Mesothelial cell of epicardium (in vitro differentiated cells): ENCODE results near the gene KDM4B. TPM values are rescaled to one million over a fixed set of nuclear protein-coding genes. Genes with fewer than 3 reads are reported as not detected.
"Not testable (repeated sequence)": the region's sequence is repeated elsewhere in the genome, so short reads cannot be mapped to it uniquely, and the experiment has no call there.

ENCODE experiments used
- DNase-seq, 2 experiments: peaks; one replicate each; pipeline ENCODE4 v3.0.0; 2021; ENCODE audit warnings: low spot score in 2 of 2; ENCODE audit not compliant: unreplicated experiment in 2 of 2
- H3K27ac Mint-ChIP-seq: 2 replicates; pipeline ENCODE4 v1.8.0; 2021; ENCODE audit warnings: mixed read lengths
- H3K27me3 Mint-ChIP-seq: 2 replicates; pipeline ENCODE4 v1.8.0; 2021; ENCODE audit warnings: low read depth, mixed read lengths
- H3K36me3 Mint-ChIP-seq: 2 replicates; pipeline ENCODE4 v1.8.0; 2021; ENCODE audit warnings: mixed read lengths
- H3K4me1 Mint-ChIP-seq: 2 replicates; pipeline ENCODE4 v1.8.0; 2021; ENCODE audit warnings: mixed read lengths
- H3K4me3 Mint-ChIP-seq: 2 replicates; pipeline ENCODE4 v1.8.0; 2021; ENCODE audit warnings: mild to moderate bottlenecking, moderate library complexity, mixed read lengths
- H3K9me3 Mint-ChIP-seq: 2 replicates; pipeline ENCODE4 v1.8.0; 2021; ENCODE audit warnings: mixed read lengths
- CTCF ChIP-seq: fragments of 200-600 bp; sonication (generic); IDR thresholded peaks from one replicate; pipeline ENCODE4 v1.5.0; 2021; ENCODE audit warnings: antibody characterized with exemption; ENCODE audit not compliant: unreplicated experiment
- microRNA-seq: library from miRNA; unstranded; fragments of <30 nt; microRNA quantifications from one replicate; pipeline ENCODE4 v1.2.0, GENCODE V29; 2021; ENCODE audit warnings: inconsistent platforms, mixed read lengths
- total RNA-seq: library from RNA; stranded (reverse); gene quantifications from 3 replicates; pipeline ENCODE4 v1.2.1, GENCODE V29; 2021

KDM4B gene
- total RNA-seq, 1 donor from 2014 or later: 80.5 TPM

GRCh38 chr19:5193192-5193591, 224.3 kb downstream of the KDM4B start:
- peaks cover 10% of the 10 kb centered on the region for H3K4me1 Mint-ChIP-seq
- no peaks in the 10 kb centered on the region for H3K36me3 Mint-ChIP-seq
- no peak for TF ChIP-seq CTCF
- H3K27me3 Mint-ChIP-seq: peaks cover 9% of the 10 kb centered on the region
- H3K27ac Mint-ChIP-seq: no peak overlapping the region
- no peak for DNase-seq
- H3K9me3 Mint-ChIP-seq: no peaks in the 10 kb centered on the region
- no peak overlapping the region for H3K4me3 Mint-ChIP-seq

DNA sequence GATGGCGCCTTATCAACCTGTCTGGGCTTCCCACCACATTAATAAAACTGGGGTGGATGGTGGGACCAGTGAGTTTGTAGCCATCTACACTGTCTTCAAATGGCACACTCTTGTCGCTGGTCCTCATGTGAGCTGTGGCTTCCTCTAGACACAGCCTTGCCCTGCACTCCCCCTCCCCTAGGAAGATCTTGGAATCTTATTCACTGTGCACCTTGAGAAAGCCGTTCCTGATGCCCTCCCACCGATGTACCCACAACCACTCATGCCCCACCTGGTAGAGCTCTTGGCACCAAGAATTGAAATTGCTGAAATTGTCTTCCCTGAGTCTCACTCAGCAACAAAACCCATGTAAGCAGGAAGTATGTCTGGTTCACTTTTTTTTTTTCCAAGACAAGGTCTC, 225.7 kb downstream of the KDM4B start:
- DNase-seq: no peak
- Mint-ChIP-seq H3K4me1 (peaks cover 3% of the 10 kb centered on the region), H3K27me3 (no peaks in the 10 kb centered on the region), H3K9me3 (peaks cover 3% of the 10 kb centered on the region), H3K27ac (no peak overlapping the region), H3K4me3 (no peak overlapping the region), H3K36me3 (no peaks in the 10 kb centered on the region)
- TF ChIP-seq CTCF: no peak

- H3K27ac Mint-ChIP-seq, DNase-seq, H3K36me3 Mint-ChIP-seq, H3K27me3 Mint-ChIP-seq, H3K4me3 Mint-ChIP-seq, H3K4me1 Mint-ChIP-seq, H3K9me3 Mint-ChIP-seq: not testable (repeated sequence)
Observed at GRCh38 chr19:5195587-5195986, 226.7 kb downstream of the KDM4B start.

DNA sequence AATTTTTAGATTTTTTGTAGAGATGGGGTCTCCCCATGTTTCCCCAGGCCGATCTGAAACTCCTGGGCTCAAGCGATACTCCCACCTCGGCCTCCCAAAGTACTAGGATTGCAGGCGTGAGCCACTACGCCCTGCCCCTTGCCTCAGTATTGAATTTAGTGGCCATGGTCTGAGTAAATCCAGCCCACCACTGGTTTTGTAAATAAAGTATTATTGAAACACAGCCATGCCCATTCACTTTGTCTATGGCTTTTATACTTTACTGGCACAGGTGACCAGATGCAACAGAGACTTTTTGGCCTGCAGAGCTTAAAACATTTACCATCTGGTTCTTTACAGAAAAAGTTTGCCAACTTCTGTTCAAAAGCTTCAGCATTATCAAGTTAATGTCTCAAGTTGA, 227.9 kb downstream of the KDM4B start:
- peaks cover 18% of the 10 kb centered on the region for H3K9me3 Mint-ChIP-seq
- H3K4me3 Mint-ChIP-seq: no peak overlapping the region
- peaks cover 8% of the 10 kb centered on the region for H3K36me3 Mint-ChIP-seq
- H3K27ac Mint-ChIP-seq: no peak overlapping the region
- no peak for DNase-seq
- H3K27me3 Mint-ChIP-seq: no peaks in the 10 kb centered on the region
- H3K4me1 Mint-ChIP-seq: peaks cover 3% of the 10 kb centered on the region
- TF ChIP-seq CTCF: no peak

DNA sequence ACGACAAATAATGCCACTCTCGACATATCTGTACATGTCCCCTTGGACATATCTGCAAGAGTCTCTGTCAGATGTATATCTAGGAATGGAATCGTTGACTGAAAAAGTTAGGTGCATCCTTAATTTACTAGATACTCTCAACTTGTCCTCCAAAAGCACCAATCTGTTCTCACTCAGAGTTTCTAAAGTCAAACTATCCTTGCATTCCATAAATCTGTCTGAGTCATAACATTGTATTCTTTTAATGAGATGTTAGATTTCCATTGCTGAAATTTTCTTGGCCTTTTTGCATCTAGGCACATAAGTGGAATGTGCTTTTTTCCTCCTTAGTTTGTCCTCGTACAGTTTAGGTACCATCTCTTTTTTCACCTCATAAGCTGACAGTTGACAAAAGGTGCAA, 231.9 kb downstream of the KDM4B start:
- no peak for TF ChIP-seq CTCF
- H3K27me3 Mint-ChIP-seq: no peaks in the 10 kb centered on the region
- no peak for DNase-seq
- H3K36me3 Mint-ChIP-seq: peaks cover 27% of the 10 kb centered on the region
- peaks cover 20% of the 10 kb centered on the region for H3K9me3 Mint-ChIP-seq
- H3K4me3 Mint-ChIP-seq: no peak overlapping the region
- H3K4me1 Mint-ChIP-seq: no peaks in the 10 kb centered on the region
- H3K27ac Mint-ChIP-seq: no peak overlapping the region

DNA sequence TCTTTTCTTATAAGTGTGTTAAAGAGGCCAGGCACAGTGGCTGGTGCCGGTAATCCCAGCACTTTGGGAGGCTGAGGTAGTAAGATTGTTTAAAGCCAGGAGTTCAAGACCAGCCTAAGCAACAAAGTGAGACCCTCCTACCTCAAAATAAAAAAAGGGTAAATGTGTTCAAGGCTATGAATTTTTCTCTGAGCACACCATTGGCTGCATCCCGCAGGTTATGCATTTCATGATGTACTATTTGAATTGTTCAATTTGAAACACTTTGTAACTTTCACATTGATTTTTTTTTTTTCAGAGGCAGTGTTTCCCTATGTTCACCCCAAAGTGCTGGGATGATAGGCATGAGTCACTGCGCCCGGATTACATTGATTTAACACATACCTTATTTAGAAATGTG, 233.6 kb downstream of the KDM4B start:
- H3K27me3 Mint-ChIP-seq: no peaks in the 10 kb centered on the region
- TF ChIP-seq CTCF: no peak

More for the DNA sequence above, 233.6 kb downstream of the KDM4B start:
- H3K4me3 Mint-ChIP-seq: no peak overlapping the region
- no peaks in the 10 kb centered on the region for H3K4me1 Mint-ChIP-seq
- H3K36me3 Mint-ChIP-seq: peaks cover 29% of the 10 kb centered on the region
- DNase-seq: no peak
- H3K27ac Mint-ChIP-seq: no peak overlapping the region
- peaks cover 20% of the 10 kb centered on the region for H3K9me3 Mint-ChIP-seq

Small RNA genes within 50 kb of the gene (microRNA-seq; reads per million reads assigned to microRNA genes)
- gene MIR4747: 1.5 reads per million

Other genes with a start within 250 kb of the KDM4B start
- gene DPP9, start 245.3 kb upstream of the KDM4B start, total RNA-seq: 36.8 to 37.1 TPM (median 36.9 TPM) in 3 replicates
- gene FEM1A, start 177.4 kb upstream of the KDM4B start, total RNA-seq: 11.0 to 11.5 TPM (median 11.5 TPM) in 3 replicates
- gene TICAM1, start 137.4 kb upstream of the KDM4B start, total RNA-seq: 7.6 to 7.9 TPM (median 7.7 TPM) in 3 replicates
- gene PLIN3, start 101.4 kb upstream of the KDM4B start, total RNA-seq: 49.6 to 55.6 TPM (median 52.9 TPM) in 3 replicates
- not detected in 3 replicates for gene ARRDC5, start 66.2 kb upstream of the KDM4B start, total RNA-seq
- 27.6 to 28.9 TPM (median 27.8 TPM) in 3 replicates for gene UHRF1, start 59.6 kb upstream of the KDM4B start, total RNA-seq